GM23338 (cell line): ENCODE measurements around the gene LAMB3.

Experiments used
- CREB1 ChIP-seq: fragments of 250-450 bp; sonication (Bioruptor Pico); IDR thresholded peaks from 2 replicates; pipeline ENCODE4 v1.5.0; 2020; ENCODE audit warnings: low read depth, mild to moderate bottlenecking, moderate library complexity
- EZH2 ChIP-seq: fragments of 200-600 bp; sonication (generic); IDR thresholded peaks from one replicate; pipeline ENCODE4 v1.8.0; 2017; ENCODE audit warnings: antibody characterized with exemption, mild to moderate bottlenecking, low read depth; ENCODE audit not compliant: unreplicated experiment
- POLR2AphosphoS5 ChIP-seq: IDR thresholded peaks from 2 replicates; pipeline ENCODE4 v1.6.1; 2016; ENCODE audit warnings: antibody characterized with exemption, low read depth
- TF ChIP-seq, protein P1 (sequence below), 2 experiments: fragments of 200-600 bp in 1 of 2; sonication (generic) in 1 of 2; conservative IDR thresholded peaks; 2 replicates each; pipeline versions ENCODE4 v1.5.1 to v1.6.1; 2016 to 2017; ENCODE audit warnings: antibody characterized with exemption in 2 of 2, low read depth in 2 of 2, mild to moderate bottlenecking in 2 of 2, moderate library complexity in 1 of 2
- TF ChIP-seq, protein P2 (sequence below): IDR thresholded peaks from one replicate; pipeline ENCODE4 v1.6.1; 2018; ENCODE audit warnings: antibody characterized with exemption; ENCODE audit not compliant: unreplicated experiment

DNA sequence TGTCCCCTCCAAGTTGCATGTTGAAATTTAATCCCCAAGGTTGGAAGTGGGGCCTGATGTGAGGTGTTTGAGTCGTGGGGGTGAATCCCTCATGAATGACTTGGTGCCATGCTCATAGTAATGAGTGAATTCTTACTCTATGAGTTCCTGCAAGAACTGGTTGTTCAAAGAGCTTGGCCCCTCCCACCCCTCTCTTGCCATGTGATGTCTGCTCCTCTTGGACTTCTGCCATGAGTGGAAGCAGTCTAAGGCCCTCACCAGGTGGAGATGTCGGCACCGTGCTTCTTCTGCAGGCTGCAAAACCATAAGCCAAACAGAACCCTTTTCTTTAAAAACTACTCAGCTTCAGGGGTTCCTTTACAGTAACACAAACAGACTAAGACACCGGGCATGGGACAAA lies 37.3 kb upstream of the LAMB3 start:
- TF ChIP-seq, protein P1, sequence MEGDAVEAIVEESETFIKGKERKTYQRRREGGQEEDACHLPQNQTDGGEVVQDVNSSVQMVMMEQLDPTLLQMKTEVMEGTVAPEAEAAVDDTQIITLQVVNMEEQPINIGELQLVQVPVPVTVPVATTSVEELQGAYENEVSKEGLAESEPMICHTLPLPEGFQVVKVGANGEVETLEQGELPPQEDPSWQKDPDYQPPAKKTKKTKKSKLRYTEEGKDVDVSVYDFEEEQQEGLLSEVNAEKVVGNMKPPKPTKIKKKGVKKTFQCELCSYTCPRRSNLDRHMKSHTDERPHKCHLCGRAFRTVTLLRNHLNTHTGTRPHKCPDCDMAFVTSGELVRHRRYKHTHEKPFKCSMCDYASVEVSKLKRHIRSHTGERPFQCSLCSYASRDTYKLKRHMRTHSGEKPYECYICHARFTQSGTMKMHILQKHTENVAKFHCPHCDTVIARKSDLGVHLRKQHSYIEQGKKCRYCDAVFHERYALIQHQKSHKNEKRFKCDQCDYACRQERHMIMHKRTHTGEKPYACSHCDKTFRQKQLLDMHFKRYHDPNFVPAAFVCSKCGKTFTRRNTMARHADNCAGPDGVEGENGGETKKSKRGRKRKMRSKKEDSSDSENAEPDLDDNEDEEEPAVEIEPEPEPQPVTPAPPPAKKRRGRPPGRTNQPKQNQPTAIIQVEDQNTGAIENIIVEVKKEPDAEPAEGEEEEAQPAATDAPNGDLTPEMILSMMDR (conservative IDR thresholded peaks at IDR 0.05; ENCODE audit: low read depth in 2 of 2), result no peak
- TF ChIP-seq, protein P2, sequence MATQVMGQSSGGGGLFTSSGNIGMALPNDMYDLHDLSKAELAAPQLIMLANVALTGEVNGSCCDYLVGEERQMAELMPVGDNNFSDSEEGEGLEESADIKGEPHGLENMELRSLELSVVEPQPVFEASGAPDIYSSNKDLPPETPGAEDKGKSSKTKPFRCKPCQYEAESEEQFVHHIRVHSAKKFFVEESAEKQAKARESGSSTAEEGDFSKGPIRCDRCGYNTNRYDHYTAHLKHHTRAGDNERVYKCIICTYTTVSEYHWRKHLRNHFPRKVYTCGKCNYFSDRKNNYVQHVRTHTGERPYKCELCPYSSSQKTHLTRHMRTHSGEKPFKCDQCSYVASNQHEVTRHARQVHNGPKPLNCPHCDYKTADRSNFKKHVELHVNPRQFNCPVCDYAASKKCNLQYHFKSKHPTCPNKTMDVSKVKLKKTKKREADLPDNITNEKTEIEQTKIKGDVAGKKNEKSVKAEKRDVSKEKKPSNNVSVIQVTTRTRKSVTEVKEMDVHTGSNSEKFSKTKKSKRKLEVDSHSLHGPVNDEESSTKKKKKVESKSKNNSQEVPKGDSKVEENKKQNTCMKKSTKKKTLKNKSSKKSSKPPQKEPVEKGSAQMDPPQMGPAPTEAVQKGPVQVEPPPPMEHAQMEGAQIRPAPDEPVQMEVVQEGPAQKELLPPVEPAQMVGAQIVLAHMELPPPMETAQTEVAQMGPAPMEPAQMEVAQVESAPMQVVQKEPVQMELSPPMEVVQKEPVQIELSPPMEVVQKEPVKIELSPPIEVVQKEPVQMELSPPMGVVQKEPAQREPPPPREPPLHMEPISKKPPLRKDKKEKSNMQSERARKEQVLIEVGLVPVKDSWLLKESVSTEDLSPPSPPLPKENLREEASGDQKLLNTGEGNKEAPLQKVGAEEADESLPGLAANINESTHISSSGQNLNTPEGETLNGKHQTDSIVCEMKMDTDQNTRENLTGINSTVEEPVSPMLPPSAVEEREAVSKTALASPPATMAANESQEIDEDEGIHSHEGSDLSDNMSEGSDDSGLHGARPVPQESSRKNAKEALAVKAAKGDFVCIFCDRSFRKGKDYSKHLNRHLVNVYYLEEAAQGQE, result no peak
- TF ChIP-seq POLR2AphosphoS5 (no peak), EZH2 (no peak), CREB1 (no peak)
